MM.1S (cell line): ENCODE data around the gene AMBRA1.

Experiments used
- EZH2 ChIP-seq: fragments of 300-600 bp; sonication (generic); optimal IDR thresholded peaks from 2 replicates; pipeline ENCODE3; 2017; ENCODE audit warnings: low read depth, mild to moderate bottlenecking, antibody characterized with exemption, low read length, mixed read lengths
- EZH2phosphoT487 ChIP-seq: fragments of 300-600 bp; sonication (generic); IDR thresholded peaks from 2 replicates; pipeline ENCODE4 v1.6.1; 2018; ENCODE audit warnings: antibody characterized with exemption, low read length
- TF ChIP-seq, protein P1 (sequence below): fragments of 300-600 bp; sonication (generic); IDR thresholded peaks from 2 replicates; pipeline ENCODE4 v1.5.1; 2016; ENCODE audit warnings: antibody characterized with exemption, low read length, mixed read lengths

DNA sequence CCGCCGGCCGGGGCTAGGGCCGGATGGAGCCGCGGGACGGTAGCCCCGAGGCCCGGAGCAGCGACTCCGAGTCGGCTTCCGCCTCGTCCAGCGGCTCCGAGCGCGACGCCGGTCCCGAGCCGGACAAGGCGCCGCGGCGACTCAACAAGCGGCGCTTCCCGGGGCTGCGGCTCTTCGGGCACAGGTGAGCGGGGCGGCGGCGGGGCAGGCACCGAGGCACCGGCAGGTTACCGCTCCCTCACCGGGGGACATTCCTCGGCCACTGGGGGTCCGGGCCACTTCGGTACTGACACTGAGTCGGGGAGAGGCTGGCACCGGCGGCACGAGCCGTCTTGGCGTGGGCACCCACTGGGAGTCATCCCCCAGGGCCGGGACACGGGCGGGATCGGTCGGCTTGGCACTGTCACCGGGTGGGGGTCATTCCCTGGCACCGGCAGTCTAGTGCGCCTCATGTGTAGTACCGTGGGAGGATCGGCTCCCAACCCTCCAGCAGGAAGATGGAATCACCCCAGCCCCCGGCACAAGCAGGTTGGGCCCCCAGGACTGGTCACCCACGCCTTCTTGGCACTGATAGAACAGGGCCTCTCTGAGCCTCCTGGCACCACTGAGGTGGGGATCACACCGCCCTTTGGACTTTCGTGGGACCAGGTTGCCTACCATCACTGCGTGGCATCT lies 246.0 kb downstream of the AMBRA1 start:
- TF ChIP-seq, protein P1, sequence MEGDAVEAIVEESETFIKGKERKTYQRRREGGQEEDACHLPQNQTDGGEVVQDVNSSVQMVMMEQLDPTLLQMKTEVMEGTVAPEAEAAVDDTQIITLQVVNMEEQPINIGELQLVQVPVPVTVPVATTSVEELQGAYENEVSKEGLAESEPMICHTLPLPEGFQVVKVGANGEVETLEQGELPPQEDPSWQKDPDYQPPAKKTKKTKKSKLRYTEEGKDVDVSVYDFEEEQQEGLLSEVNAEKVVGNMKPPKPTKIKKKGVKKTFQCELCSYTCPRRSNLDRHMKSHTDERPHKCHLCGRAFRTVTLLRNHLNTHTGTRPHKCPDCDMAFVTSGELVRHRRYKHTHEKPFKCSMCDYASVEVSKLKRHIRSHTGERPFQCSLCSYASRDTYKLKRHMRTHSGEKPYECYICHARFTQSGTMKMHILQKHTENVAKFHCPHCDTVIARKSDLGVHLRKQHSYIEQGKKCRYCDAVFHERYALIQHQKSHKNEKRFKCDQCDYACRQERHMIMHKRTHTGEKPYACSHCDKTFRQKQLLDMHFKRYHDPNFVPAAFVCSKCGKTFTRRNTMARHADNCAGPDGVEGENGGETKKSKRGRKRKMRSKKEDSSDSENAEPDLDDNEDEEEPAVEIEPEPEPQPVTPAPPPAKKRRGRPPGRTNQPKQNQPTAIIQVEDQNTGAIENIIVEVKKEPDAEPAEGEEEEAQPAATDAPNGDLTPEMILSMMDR = no peak
- TF ChIP-seq EZH2 = no peak
- TF ChIP-seq EZH2phosphoT487 = no peak
